ENCODE data around the gene AKR1C2.
"Not testable (repeated sequence)": the region's sequence is repeated elsewhere in the genome, so short reads cannot be mapped to it uniquely, and the experiment has no call there.

DNA sequence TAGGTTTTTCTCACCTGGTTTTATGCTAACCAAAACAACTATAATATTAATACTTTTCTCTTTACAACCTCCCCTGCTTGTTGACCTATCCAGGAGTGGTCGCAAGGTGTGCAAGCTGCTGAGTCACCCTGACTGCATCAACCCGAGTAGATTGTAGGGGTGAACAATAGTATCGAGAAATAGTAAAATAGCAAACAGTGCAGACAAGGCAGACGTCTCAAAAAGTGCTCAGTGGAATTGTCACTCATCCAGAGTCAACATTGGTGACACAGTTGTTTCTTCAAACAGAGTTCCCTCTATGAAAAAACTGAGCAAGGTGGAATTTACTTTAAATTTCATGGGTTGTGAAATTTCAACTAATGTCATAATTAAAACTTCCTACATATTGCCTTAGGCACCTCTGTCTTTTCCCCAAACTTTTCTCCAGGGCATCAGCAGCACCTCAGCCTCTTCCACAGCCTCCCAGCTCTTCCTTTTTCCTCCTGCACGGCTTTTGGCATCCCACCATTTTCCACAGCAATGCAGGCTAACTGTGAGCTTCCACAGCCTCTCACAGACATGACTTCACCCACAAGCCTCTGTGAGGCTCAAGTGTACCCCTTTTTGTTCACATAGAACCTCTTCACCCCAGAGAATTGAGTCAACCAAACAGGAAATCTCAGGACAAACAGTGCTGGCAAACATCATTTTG is 46.6 kb downstream of the AKR1C2 start:
- TF ChIP-seq, protein P1, sequence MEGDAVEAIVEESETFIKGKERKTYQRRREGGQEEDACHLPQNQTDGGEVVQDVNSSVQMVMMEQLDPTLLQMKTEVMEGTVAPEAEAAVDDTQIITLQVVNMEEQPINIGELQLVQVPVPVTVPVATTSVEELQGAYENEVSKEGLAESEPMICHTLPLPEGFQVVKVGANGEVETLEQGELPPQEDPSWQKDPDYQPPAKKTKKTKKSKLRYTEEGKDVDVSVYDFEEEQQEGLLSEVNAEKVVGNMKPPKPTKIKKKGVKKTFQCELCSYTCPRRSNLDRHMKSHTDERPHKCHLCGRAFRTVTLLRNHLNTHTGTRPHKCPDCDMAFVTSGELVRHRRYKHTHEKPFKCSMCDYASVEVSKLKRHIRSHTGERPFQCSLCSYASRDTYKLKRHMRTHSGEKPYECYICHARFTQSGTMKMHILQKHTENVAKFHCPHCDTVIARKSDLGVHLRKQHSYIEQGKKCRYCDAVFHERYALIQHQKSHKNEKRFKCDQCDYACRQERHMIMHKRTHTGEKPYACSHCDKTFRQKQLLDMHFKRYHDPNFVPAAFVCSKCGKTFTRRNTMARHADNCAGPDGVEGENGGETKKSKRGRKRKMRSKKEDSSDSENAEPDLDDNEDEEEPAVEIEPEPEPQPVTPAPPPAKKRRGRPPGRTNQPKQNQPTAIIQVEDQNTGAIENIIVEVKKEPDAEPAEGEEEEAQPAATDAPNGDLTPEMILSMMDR (IDR thresholded peaks at IDR 0.05), result not testable (repeated sequence)
- TF ChIP-seq ZFX (IDR thresholded peaks at IDR 0.05; ENCODE audit: borderline replicate concordance), result not testable (repeated sequence)

Data from 22Rv1 (cell line).